Trophoblast cell (in vitro differentiated cells and primary cell): ENCODE data around the gene TYW1B.
A peak's percentile ranks its signal among the peaks of the same experiment; 100 is the strongest.
"Not testable (repeated sequence)": the region's sequence is repeated elsewhere in the genome, so short reads cannot be mapped to it uniquely, and the experiment has no call there.

Experiments used
- DNase-seq, 2 donors: peaks; one replicate each; pipeline ENCODE4 v3.0.0-alpha.2; 2016
- H2AFZ ChIP-seq: 2 replicates; pipeline ENCODE4 v1.6.1; 2013; ENCODE audit warnings: low read length, moderate library complexity, mild to moderate bottlenecking; ENCODE audit not compliant: insufficient read depth, poor library complexity
- H2AK5ac ChIP-seq: 2 replicates; pipeline ENCODE4 v1.6.1; 2013; ENCODE audit warnings: mild to moderate bottlenecking, low read length
- H2BK120ac ChIP-seq: 2 replicates; pipeline ENCODE4 v1.6.1; 2013; ENCODE audit warnings: low read length, mild to moderate bottlenecking, moderate library complexity; ENCODE audit not compliant: insufficient read depth, poor library complexity
- H2BK12ac ChIP-seq: 2 replicates; pipeline ENCODE4 v1.6.1; 2013; ENCODE audit warnings: mild to moderate bottlenecking, low read length, moderate library complexity
- H2BK5ac ChIP-seq: 2 replicates; pipeline ENCODE4 v1.6.1; 2013; ENCODE audit warnings: low read length, low read depth, moderate library complexity, mild to moderate bottlenecking; ENCODE audit not compliant: poor library complexity
- H3K14ac ChIP-seq: 2 replicates; pipeline ENCODE4 v1.6.1; 2013; ENCODE audit warnings: mild to moderate bottlenecking, low read length
- H3K18ac ChIP-seq: 2 replicates; pipeline ENCODE4 v1.6.1; 2013; ENCODE audit warnings: mild to moderate bottlenecking, low read length
- H3K23ac ChIP-seq: 2 replicates; pipeline ENCODE4 v1.6.1; 2013; ENCODE audit warnings: low read length
- H3K27ac ChIP-seq: 2 replicates; pipeline ENCODE4 v1.5.1; 2013; ENCODE audit warnings: low read depth, mild to moderate bottlenecking, inconsistent platforms, low read length, moderate library complexity
- H3K27me3 ChIP-seq: 2 replicates; pipeline ENCODE4 v1.6.1; 2013; ENCODE audit warnings: inconsistent platforms, mild to moderate bottlenecking, low read length, moderate library complexity; ENCODE audit not compliant: insufficient read depth
- H3K36me3 ChIP-seq, 2 experiments: 1 replicate in 1 of 2; 2 replicates in 1 of 2; pipeline ENCODE4 v1.6.1; 2013; ENCODE audit warnings: low read length in 2 of 2, mild to moderate bottlenecking in 2 of 2, moderate library complexity in 1 of 2; ENCODE audit not compliant: insufficient read depth in 2 of 2, control insufficient read depth in 1 of 2
- H3K4ac ChIP-seq: 2 replicates; pipeline ENCODE4 v1.6.1; 2013; ENCODE audit warnings: low read depth, mild to moderate bottlenecking, low read length, moderate library complexity
- H3K4me1 ChIP-seq, 2 experiments: 1 replicate in 1 of 2; 2 replicates in 1 of 2; pipeline ENCODE4 v1.6.1; 2013; ENCODE audit warnings: low read length in 2 of 2, mild to moderate bottlenecking in 2 of 2, moderate library complexity in 1 of 2; ENCODE audit not compliant: insufficient read depth in 2 of 2, control insufficient read depth in 1 of 2
- H3K4me2 ChIP-seq: 2 replicates; pipeline ENCODE4 v1.6.1; 2013; ENCODE audit warnings: inconsistent platforms, mild to moderate bottlenecking, low read length, moderate library complexity
- H3K4me3 ChIP-seq: 2 replicates; pipeline ENCODE4 v1.5.1; 2013; ENCODE audit warnings: mild to moderate bottlenecking, low read depth, low read length, inconsistent platforms
- H3K79me1 ChIP-seq: one replicate; pipeline ENCODE4 v1.6.1; 2013; ENCODE audit warnings: low read length
- H3K79me2 ChIP-seq: 2 replicates; pipeline ENCODE4 v1.6.1; 2013; ENCODE audit warnings: low read length, mild to moderate bottlenecking; ENCODE audit not compliant: control insufficient read depth, insufficient read depth, poor library complexity
- H3K9ac ChIP-seq: 2 replicates; pipeline ENCODE4 v1.6.1; 2013; ENCODE audit warnings: mild to moderate bottlenecking, low read length
- H3K9me3 ChIP-seq: 2 replicates; pipeline ENCODE4 v1.6.1; 2013; ENCODE audit warnings: low read depth, mild to moderate bottlenecking, control low read depth, inconsistent platforms, low read length; ENCODE audit not compliant: insufficient read depth
- H4K12ac ChIP-seq: 2 replicates; pipeline ENCODE4 v1.6.1; 2013; ENCODE audit warnings: low read depth, mild to moderate bottlenecking, low read length, moderate library complexity
- H4K8ac ChIP-seq: 2 replicates; pipeline ENCODE4 v1.6.1; 2013; ENCODE audit warnings: low read depth, mild to moderate bottlenecking, low read length, moderate library complexity
- H4K91ac ChIP-seq: one replicate; pipeline ENCODE4 v1.6.1; 2013; ENCODE audit warnings: low read depth, mild to moderate bottlenecking, low read length, moderate library complexity
- WGBS: extraction: QIAGEN DNeasy Blood & Tissue Kit; methylation state at CpG from one replicate; pipeline ENCODE4 v1.1.7; 2013; ENCODE audit warnings: missing lambda C conversion rate; ENCODE audit not compliant: insufficient read length, insufficient coverage; ENCODE audit errors: extremely low coverage; 5-methylcytosine and 5-hydroxymethylcytosine counted together

Gene TYW1B

DNA sequence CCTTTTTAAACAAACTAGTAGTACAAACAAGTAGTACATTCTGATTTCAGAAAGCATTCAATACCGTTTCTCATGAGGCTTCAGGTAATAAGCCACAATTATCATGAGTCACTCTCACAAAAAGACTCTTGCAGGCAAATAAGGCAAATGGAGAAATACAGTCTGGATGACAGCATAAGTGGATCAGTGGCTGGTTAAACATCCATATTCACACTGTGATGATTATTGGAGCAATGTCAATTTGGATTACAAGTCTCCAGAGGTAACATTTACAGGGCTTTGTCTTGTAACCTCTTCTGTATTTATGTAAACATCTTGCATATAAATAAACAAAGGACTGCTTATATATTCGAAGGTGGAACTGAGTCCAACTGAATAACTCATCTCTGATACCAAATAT lies 55.4 kb downstream of the TYW1B start:
- H3K27ac ChIP-seq, H3K9ac ChIP-seq, H4K91ac ChIP-seq, H3K4me1 ChIP-seq, H3K36me3 ChIP-seq, H3K4ac ChIP-seq, H3K4me3 ChIP-seq, DNase-seq, H2AFZ ChIP-seq, H3K79me2 ChIP-seq, H4K12ac ChIP-seq, H3K4me2 ChIP-seq, H2BK120ac ChIP-seq, H2BK12ac ChIP-seq, H3K14ac ChIP-seq, H2AK5ac ChIP-seq, H3K9me3 ChIP-seq, H3K79me1 ChIP-seq, H3K23ac ChIP-seq, H3K27me3 ChIP-seq, H4K8ac ChIP-seq, H3K18ac ChIP-seq, H2BK5ac ChIP-seq: not testable (repeated sequence)
- no CpG with 5 or more reads among the region's 2 CpGs for WGBS

DNA sequence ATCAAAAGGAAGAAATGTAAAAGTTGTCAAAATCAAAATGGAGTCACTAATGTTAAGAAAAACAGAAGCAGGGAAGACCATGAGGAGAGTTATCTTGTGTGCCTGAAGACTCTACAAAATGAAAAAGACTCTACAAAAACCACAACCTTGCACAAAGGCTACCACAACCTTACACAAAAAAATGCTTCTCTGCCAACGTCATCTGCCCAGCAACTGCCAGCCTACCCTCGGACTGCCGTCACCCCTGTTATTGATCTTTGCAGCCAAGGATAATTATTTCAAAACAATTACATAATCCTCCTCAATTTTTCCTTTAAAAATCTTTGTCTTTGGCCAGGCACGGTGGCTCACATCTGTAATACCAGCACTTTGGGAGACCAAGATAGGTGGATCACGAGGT lies 61.0 kb downstream of the TYW1B start:
- H2AK5ac ChIP-seq, H2BK5ac ChIP-seq, H2AFZ ChIP-seq, H3K18ac ChIP-seq, H3K36me3 ChIP-seq, H3K4me3 ChIP-seq, H2BK120ac ChIP-seq, H3K23ac ChIP-seq, H3K79me1 ChIP-seq, H3K14ac ChIP-seq, H4K91ac ChIP-seq, H3K9ac ChIP-seq, H3K27me3 ChIP-seq, H4K8ac ChIP-seq, H3K9me3 ChIP-seq, H3K4me1 ChIP-seq, H4K12ac ChIP-seq, H3K27ac ChIP-seq, H3K4me2 ChIP-seq, H3K79me2 ChIP-seq, H3K4ac ChIP-seq, DNase-seq, H2BK12ac ChIP-seq: not testable (repeated sequence)
- WGBS, result no CpG with 5 or more reads among the region's 5 CpGs

DNA sequence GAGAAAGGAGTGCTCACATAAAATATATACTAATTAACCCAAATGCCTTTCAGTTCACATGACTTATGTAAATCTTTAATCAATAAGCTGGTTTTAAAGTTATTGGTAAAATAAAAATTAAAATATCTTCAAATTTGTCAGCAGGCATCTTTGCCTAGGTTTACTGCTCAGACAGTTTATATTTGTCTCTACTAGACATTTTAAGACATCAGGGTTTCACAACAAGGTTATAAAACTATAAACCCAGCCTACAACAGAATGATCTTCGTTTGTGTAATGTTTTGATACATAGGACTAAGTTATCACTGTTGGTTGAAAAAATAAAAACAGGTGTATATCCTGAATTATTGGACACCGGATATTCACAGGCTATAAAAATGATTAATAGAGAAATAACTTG lies 67.4 kb downstream of the TYW1B start:
- no peak overlapping the region for H4K12ac ChIP-seq
- WGBS, result no CpG with 5 or more reads among the region's 2 CpGs
- H3K27me3 ChIP-seq, result no peaks in the 10 kb centered on the region
- H3K36me3 ChIP-seq, result no peaks in the 10 kb centered on the region
- no peaks in the 10 kb centered on the region for H3K79me2 ChIP-seq
- H2BK5ac ChIP-seq, result no peak overlapping the region
- H4K91ac ChIP-seq, result no peak overlapping the region
- DNase-seq, result no peak
- no peaks in the 10 kb centered on the region for H3K4me1 ChIP-seq
- H3K4me2 ChIP-seq, result no peak overlapping the region
- H2BK120ac ChIP-seq, result no peak overlapping the region
- H2AK5ac ChIP-seq, result no peak overlapping the region
- no peak overlapping the region for H4K8ac ChIP-seq
- H3K4ac ChIP-seq, result no peak overlapping the region
- H3K23ac ChIP-seq, result no peak overlapping the region
- no peak overlapping the region for H3K9ac ChIP-seq
- no peaks in the 10 kb centered on the region for H3K79me1 ChIP-seq
- no peak overlapping the region for H3K27ac ChIP-seq
- no peak overlapping the region for H2AFZ ChIP-seq
- no peak overlapping the region for H3K14ac ChIP-seq
- H2BK12ac ChIP-seq, result no peak overlapping the region
- no peak overlapping the region for H3K18ac ChIP-seq
- H3K4me3 ChIP-seq, result no peak overlapping the region
- no peaks in the 10 kb centered on the region for H3K9me3 ChIP-seq

DNA sequence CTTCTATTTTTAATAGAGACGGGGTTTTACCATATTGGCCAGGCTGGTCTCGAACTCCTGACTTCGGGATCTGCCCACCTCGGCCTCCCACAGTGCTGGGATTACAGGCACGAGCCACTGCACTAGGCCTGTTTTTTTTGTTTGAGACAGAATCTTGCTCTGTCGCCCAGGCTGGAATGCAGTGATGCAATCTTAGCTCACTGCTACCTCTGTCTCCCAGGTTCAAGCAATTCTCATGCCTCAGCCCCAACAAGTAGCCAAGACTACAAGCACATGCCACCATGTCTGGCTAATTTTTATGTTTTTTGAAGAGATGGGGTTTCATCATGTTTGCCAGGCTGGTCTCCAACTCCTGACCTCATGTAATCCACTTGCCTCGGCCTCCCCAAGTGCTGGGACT lies 73.7 kb downstream of the TYW1B start:
- Histone ChIP-seq H3K4ac (no peak overlapping the region), H3K36me3 (no peaks in the 10 kb centered on the region), H3K4me3 (no peak overlapping the region), H2BK120ac (no peak overlapping the region), H3K9me3 (no peaks in the 10 kb centered on the region), H2AFZ (no peak overlapping the region), H3K9ac (no peak overlapping the region), H3K14ac (no peak overlapping the region), H3K27ac (no peak overlapping the region), H3K18ac (no peak overlapping the region), H2BK12ac (no peak overlapping the region), H3K79me2 (no peaks in the 10 kb centered on the region), H4K91ac (no peak overlapping the region), H2BK5ac (no peak overlapping the region), H3K79me1 (no peaks in the 10 kb centered on the region), H2AK5ac (no peak overlapping the region), H4K8ac (no peak overlapping the region), H3K4me1 (no peaks in the 10 kb centered on the region), H4K12ac (no peak overlapping the region), H3K4me2 (no peak overlapping the region), H3K23ac (no peak overlapping the region), H3K27me3 (no peaks in the 10 kb centered on the region)
- no CpG with 5 or more reads among the region's 7 CpGs for WGBS
- peak; percentile 32 to 51 for DNase-seq
